Sigmoid colon (tissue), 7 donors: Measurements from ENCODE around the gene PEAR1. TPM values are rescaled to one million over a fixed set of nuclear protein-coding genes. Genes with fewer than 3 reads are reported as not detected.

Experiments
- DNase-seq: peaks from one replicate; pipeline ENCODE4 v3.0.0-alpha.2; 2019
- H3K27ac ChIP-seq, 4 donors: fragments of 200-600 bp; sonication (generic); one replicate each; pipeline ENCODE4 v1.5.1; 2016 to 2019; ENCODE audit warnings: mild to moderate bottlenecking in 1 of 4
- H3K27me3 ChIP-seq, 3 donors: fragments of 200-600 bp; sonication (generic); one replicate each; pipeline ENCODE4 v1.5.1; 2019; ENCODE audit warnings: mild to moderate bottlenecking in 1 of 3
- H3K36me3 ChIP-seq, 4 donors: fragments of 200-600 bp; sonication (generic); one replicate each; pipeline ENCODE4 v1.5.1; 2016 to 2019
- H3K4me1 ChIP-seq, 4 donors: fragments of 200-600 bp; sonication (generic); one replicate each; pipeline ENCODE4 v1.5.1; 2017 to 2019
- H3K4me3 ChIP-seq, 4 donors: fragments of 200-600 bp; sonication (generic); one replicate each; pipeline ENCODE4 v1.5.1; 2017 to 2019; ENCODE audit warnings: mild to moderate bottlenecking in 2 of 4, moderate library complexity in 1 of 4
- H3K9me3 ChIP-seq, 4 donors: fragments of 200-600 bp in 3 of 4; sonication (generic) in 3 of 4; one replicate each; pipeline versions ENCODE4 v1.5.1 to v1.6.1; 2013 to 2019
- CTCF ChIP-seq, 4 experiments: fragments of 450-650 bp in 3 of 4; fragments of 200-600 bp in 1 of 4; IDR thresholded peaks; one replicate each; pipeline ENCODE4 v1.5.1; 2016 to 2019; ENCODE audit warnings: antibody characterized with exemption in 4 of 4, mild to moderate bottlenecking in 3 of 4, moderate library complexity in 2 of 4
- EP300 ChIP-seq, 4 donors: sonication (generic); formaldehyde crosslinking; IDR thresholded peaks; one replicate each; pipeline ENCODE4 v1.6.1; 2017; ENCODE audit warnings: antibody characterized with exemption in 4 of 4
- POLR2A ChIP-seq, 2 donors: fragments of 450-650 bp; IDR thresholded peaks; one replicate each; pipeline ENCODE4 v1.6.1; 2016; ENCODE audit warnings: antibody characterized with exemption in 2 of 2, mild to moderate bottlenecking in 2 of 2, moderate library complexity in 2 of 2
- POLR2AphosphoS5 ChIP-seq, 4 donors: sonication (generic); formaldehyde crosslinking; IDR thresholded peaks; one replicate each; pipeline ENCODE4 v1.6.1; 2017; ENCODE audit warnings: antibody characterized with exemption in 4 of 4
- WGBS, 2 donors: extraction: QIAGEN DNeasy Blood & Tissue Kit; methylation state at CpG; one replicate each; pipeline ENCODE4 v1.1.7; 2013; 5-methylcytosine and 5-hydroxymethylcytosine counted together
- intact Hi-C: fragments of 100-400 bp; cut with DNase I; formaldehyde crosslinking; loops from one replicate; pipeline ENCODE4 v1.15.1; 2023
- polyA plus RNA-seq, 3 donors: library from polyadenylated mRNA; stranded (reverse); fragments of 200-250 nt; gene quantifications; one replicate each; pipeline ENCODE4 v1.2.3, GENCODE V29; 2013
- total RNA-seq, 4 donors: library from RNA; depleted of rRNA; stranded (reverse); fragments of >200 nt; gene quantifications; one replicate each; pipeline ENCODE4 v1.1.0, GENCODE V29; 2016
- donor health status: healthy with polysubstance abuse.
- donor health status: Bipolar disorder and iron deficiency.
- donor health status: healthy.

PEAR1 gene
- total and polyA plus RNA-seq, 7 donors: under 0.01 to 8.3 (median 3.8) TPM

GRCh38 chr1:156936721-156937220 is 43.3 kb downstream of the PEAR1 start:
- no peaks in the 10 kb centered on the region for H3K9me3 ChIP-seq
- 87 to 89% methylated on average over 10 of the region's 10 CpGs for WGBS, 2 donors
- DNase-seq: peak; percentile 34
- H3K27ac ChIP-seq: no peak overlapping the region
- no peak for TF ChIP-seq CTCF (IDR thresholded peaks at IDR 0.05)
- peaks cover 22 to 67% (median 36%) of the 10 kb centered on the region in 4 donors for H3K36me3 ChIP-seq
- peaks cover 0 to 4% (median 3%) of the 10 kb centered on the region in 4 donors for H3K4me1 ChIP-seq
- intact Hi-C loops: no loop called here
- no peaks in the 10 kb centered on the region for H3K27me3 ChIP-seq
- no peak overlapping the region for H3K4me3 ChIP-seq

GRCh38 chr1:156937883-156938282 is 44.4 kb downstream of the PEAR1 start:
- H3K4me1 ChIP-seq: no peaks in the 10 kb centered on the region
- H3K4me3 ChIP-seq: no peak overlapping the region
- H3K27ac ChIP-seq: no peak overlapping the region
- H3K36me3 ChIP-seq: peaks cover 26 to 78% (median 46%) of the 10 kb centered on the region in 4 donors
- H3K9me3 ChIP-seq: no peaks in the 10 kb centered on the region
- intact Hi-C loops: no loop called here
- no peak for DNase-seq
- no peak for TF ChIP-seq POLR2A (IDR thresholded peaks at IDR 0.05)
- H3K27me3 ChIP-seq: no peaks in the 10 kb centered on the region
- 80 to 82% methylated on average over 8 of the region's 8 CpGs for WGBS, 2 donors

- H3K4me3 ChIP-seq: no peak overlapping the region
- WGBS, 2 donors: 86 to 89% methylated on average over 7 of the region's 7 CpGs
- peaks cover 34 to 87% (median 55%) of the 10 kb centered on the region in 4 donors for H3K36me3 ChIP-seq
- no peaks in the 10 kb centered on the region for H3K9me3 ChIP-seq
- DNase-seq: no peak
- no peak overlapping the region for H3K27ac ChIP-seq
- intact Hi-C loops: no loop called here
- H3K27me3 ChIP-seq: no peaks in the 10 kb centered on the region
- TF ChIP-seq CTCF (IDR thresholded peaks at IDR 0.05) (no peak), EP300 (IDR thresholded peaks at IDR 0.05) (no peak), POLR2AphosphoS5 (IDR thresholded peaks at IDR 0.05) (no peak), POLR2A (IDR thresholded peaks at IDR 0.05) (no peak)
- H3K4me1 ChIP-seq: no peaks in the 10 kb centered on the region
These were observed 45.3 kb downstream of the PEAR1 start for GRCh38 chr1:156938813-156939212.

- peak; percentile 51 for DNase-seq
- no peak overlapping the region for H3K27ac ChIP-seq
- intact Hi-C loops: no loop called here
- H3K36me3 ChIP-seq: peaks cover 44 to 97% (median 63%) of the 10 kb centered on the region in 4 donors
- H3K4me1 ChIP-seq: no peaks in the 10 kb centered on the region
- TF ChIP-seq EP300 (IDR thresholded peaks at IDR 0.05) (no peak), POLR2A (IDR thresholded peaks at IDR 0.05) (no peak), CTCF (IDR thresholded peaks at IDR 0.05) (no peak), POLR2AphosphoS5 (IDR thresholded peaks at IDR 0.05) (no peak)
- WGBS, 2 donors: 94% methylated on average over 13 of the region's 13 CpGs
- no peaks in the 10 kb centered on the region for H3K27me3 ChIP-seq
- no peak overlapping the region for H3K4me3 ChIP-seq
- no peaks in the 10 kb centered on the region for H3K9me3 ChIP-seq
These were observed 46.3 kb downstream of the PEAR1 start for GRCh38 chr1:156939786-156940334.

GRCh38 chr1:156941675-156942074 is 48.2 kb downstream of the PEAR1 start:
- Histone ChIP-seq H3K36me3 (peaks cover 61 to 100% (median 78%) of the 10 kb centered on the region in 4 donors), H3K9me3 (no peaks in the 10 kb centered on the region), H3K4me3 (no peak overlapping the region), H3K4me1 (no peaks in the 10 kb centered on the region), H3K27me3 (no peaks in the 10 kb centered on the region), H3K27ac (no peak overlapping the region)
- 90 to 93% methylated on average over 10 of the region's 10 CpGs for WGBS, 2 donors
- TF ChIP-seq POLR2A (IDR thresholded peaks at IDR 0.05): no peak
- no peak for TF ChIP-seq CTCF (IDR thresholded peaks at IDR 0.05)
- no peak for TF ChIP-seq POLR2AphosphoS5 (IDR thresholded peaks at IDR 0.05)
- TF ChIP-seq EP300 (IDR thresholded peaks at IDR 0.05): no peak
- intact Hi-C loops: no loop called here
- no peak for DNase-seq
